Cardiac fibroblast (primary cell): Measurements from ENCODE around the gene FBXO9.
A peak's percentile ranks its signal among the peaks of the same experiment; 100 is the strongest.

ENCODE experiments used
- DNase-seq, 2 donors: peaks; one replicate each; pipeline versions ENCODE4 v3.0.0 to v3.0.0-alpha.2; 2010; ENCODE audit warnings: low read depth in 2 of 2
- H3K4me3 ChIP-seq, 2 donors: replicated peaks in 1 of 2; 1 replicate in 1 of 2; 2 replicates in 1 of 2; pipeline ENCODE4 v1.5.1; 2011; ENCODE audit warnings: low read depth in 2 of 2, low read length in 2 of 2, mild to moderate bottlenecking in 2 of 2, moderate library complexity in 1 of 2
- TF ChIP-seq, protein P1 (sequence below): IDR thresholded peaks from one replicate; pipeline ENCODE4 v1.5.1; 2011; ENCODE audit warnings: low read depth, mild to moderate bottlenecking, low read length, inconsistent platforms

Gene FBXO9

DNA sequence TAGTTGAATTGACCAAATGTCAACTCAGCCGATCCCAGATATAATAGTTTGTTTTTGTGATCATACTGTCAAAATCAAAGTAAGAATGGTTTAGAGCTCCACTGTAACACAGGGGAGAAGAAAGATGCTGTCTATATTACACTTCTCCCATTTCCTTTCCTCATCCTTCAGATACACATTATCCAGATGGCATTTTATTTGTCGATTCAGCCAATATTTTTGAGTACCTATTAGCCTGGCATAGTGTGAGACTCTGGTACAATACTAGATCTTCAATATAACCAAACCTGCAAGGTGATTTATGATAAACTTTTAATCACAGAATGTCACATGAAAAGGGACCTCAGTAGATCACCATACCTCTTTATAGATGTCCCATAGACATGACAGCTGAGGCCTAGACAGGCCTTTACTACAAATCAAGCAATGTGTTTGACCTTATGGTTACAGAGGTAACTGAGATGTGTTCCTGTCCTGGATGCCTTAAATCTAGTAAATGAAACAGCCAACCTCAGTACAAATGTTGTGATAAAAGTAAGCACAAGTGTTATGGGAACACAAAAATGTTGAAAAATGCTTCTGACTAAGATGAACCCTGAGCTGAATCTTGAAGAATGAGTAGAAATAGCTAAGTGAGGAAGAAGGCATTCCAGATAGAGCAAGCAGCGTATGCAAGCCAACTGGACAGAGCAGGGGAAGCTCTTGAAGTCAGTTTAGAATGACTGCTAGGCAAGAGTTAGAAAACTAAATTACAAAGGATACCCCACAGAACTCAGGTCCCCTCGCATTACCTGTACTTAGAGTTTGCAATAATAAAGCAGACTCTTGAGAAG is 1.9 kb downstream of the FBXO9 start:
- DNase-seq = no peak
- no peak overlapping the region for H3K4me3 ChIP-seq
- TF ChIP-seq, protein P1, sequence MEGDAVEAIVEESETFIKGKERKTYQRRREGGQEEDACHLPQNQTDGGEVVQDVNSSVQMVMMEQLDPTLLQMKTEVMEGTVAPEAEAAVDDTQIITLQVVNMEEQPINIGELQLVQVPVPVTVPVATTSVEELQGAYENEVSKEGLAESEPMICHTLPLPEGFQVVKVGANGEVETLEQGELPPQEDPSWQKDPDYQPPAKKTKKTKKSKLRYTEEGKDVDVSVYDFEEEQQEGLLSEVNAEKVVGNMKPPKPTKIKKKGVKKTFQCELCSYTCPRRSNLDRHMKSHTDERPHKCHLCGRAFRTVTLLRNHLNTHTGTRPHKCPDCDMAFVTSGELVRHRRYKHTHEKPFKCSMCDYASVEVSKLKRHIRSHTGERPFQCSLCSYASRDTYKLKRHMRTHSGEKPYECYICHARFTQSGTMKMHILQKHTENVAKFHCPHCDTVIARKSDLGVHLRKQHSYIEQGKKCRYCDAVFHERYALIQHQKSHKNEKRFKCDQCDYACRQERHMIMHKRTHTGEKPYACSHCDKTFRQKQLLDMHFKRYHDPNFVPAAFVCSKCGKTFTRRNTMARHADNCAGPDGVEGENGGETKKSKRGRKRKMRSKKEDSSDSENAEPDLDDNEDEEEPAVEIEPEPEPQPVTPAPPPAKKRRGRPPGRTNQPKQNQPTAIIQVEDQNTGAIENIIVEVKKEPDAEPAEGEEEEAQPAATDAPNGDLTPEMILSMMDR = no peak

DNA sequence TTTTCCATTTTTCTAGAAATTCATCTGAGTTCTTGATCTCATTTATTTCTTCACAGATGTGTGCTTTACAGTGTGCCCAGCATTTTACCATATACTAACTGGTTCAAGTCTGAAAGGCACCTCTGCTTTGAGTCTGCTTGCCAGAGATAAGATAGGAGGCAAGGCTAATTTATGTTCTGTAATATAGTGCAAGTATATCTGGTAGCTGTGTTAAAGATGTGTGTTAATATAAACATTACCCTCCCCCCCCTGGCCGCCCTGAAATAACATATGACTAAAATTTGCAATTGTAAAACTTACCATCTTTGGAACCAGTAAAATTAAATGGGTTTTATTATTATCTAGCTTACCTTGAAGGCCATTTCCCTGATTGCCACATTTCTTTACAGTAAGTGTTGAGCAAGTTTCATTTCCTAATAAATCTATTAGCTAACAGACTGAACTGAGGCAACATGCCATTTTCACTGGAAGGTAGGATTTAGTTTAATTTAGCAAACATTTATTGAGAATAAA is 2.7 kb downstream of the FBXO9 start:
- TF ChIP-seq, protein P1 = no peak
- no peak for DNase-seq
- no peak overlapping the region for H3K4me3 ChIP-seq

DNA sequence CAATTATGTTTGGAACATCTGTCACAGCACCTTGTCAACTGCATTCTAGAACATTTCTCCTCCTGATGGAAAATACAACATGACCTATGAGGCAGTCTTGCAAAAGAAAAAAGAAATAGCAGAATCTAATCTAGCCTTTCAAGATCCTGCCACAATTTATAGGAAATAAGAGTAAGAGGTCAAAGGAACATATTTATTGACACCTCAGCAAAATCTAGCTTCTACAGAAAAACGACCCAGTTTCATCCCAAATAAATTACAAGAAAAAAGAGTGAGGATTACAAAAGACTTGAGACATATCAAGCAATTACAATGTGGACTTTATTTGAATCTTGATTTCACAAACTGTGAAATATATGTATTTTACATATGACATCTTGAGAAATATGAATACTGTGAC is 4.2 kb downstream of the FBXO9 start:
- TF ChIP-seq, protein P1 = no peak
- DNase-seq = no peak
- H3K4me3 ChIP-seq = no peak overlapping the region

DNA sequence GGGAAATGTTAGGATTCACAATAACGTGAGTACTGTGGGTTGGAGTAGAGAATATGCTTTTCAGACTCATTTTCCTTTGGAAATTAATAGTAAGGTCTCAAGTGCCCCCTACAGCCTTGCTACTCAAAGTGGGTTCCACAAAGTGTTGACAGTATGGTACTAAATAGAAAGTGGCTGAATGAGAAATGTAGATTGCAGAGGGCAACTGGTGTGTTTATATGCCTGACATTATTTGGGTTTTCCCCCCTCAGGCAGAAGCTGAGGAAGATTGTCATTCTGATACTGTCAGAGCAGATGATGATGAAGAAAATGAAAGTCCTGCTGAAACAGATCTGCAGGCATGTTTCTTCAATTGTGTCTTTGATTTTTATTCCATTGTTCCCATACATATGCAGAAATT is 5.6 kb downstream of the FBXO9 start:
- no peak overlapping the region for H3K4me3 ChIP-seq
- TF ChIP-seq, protein P1 = no peak
- DNase-seq = peak in 1 of 2 donors; percentile 8

DNA sequence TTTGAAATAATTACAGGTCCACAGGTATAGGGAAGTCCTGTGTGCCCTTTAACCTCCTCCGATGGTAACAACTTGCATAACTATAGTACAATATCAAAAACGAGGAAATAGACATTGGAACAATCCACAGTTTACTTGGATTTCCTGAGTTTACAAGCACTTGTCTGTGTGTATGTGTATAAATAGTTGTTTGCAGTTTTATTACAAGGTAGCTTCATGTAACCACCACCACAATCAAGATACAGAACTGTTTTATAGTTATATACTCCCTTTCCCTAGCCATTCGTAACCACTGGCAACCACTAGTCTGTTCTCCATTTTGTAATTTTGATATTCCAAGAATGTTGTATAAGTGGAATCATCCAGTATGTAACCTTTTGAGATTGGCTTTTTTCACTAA is 9.1 kb downstream of the FBXO9 start:
- DNase-seq = no peak
- TF ChIP-seq, protein P1 = no peak
- no peak overlapping the region for H3K4me3 ChIP-seq

DNA sequence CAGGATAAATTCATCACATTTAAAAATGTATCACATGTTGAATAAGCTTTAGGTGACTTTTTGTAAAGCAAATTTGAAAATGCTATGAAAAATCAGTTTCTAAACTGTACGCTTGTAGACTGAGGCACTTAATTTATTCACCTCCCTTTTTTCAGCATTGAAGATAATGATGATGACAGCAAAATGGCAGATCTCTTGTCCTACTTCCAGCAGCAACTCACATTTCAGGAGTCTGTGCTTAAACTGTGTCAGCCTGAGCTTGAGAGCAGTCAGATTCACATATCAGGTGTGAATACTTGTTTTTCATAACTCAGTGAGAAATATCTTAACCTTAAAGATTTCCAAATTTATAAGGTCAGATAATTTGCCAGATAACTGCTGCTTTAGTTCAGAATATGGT is 15.6 kb downstream of the FBXO9 start:
- TF ChIP-seq, protein P1 = no peak
- no peak for DNase-seq
- no peak overlapping the region for H3K4me3 ChIP-seq

DNA sequence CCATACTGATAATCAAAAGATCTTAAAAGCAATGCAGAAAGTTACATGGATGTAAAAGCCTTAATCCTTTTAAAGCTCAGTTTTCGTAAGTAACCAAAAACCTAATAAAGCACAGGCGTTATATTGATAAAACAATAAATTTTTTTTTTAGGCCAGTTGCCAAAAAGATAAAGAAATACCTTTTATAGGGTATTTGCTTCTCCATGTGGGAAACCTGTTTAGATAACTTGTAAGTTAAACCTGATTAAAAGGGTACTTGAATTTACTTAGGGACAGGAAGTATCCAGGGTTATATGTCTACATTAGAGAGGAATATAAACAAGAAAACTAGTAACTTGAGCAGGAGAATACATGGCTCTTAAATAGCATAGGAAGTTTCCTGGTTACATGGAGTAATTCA is 21.1 kb downstream of the FBXO9 start:
- no peak overlapping the region for H3K4me3 ChIP-seq
- TF ChIP-seq, protein P1 = no peak
- DNase-seq = no peak
